Mucosa of descending colon (tissue), 3 donors: ENCODE data around the gene SPINT3. TPM values are rescaled to one million over a fixed set of nuclear protein-coding genes. Genes with fewer than 3 reads are reported as not detected.

Source experiments
- ATAC-seq: fragments of 200-7000 bp; cut with Tn5 transposase; one replicate; pipeline ENCODE4 v1.9.1; 2020; ENCODE audit warnings: mild to moderate bottlenecking, moderate library complexity
- DNase-seq, 3 donors: peaks; one replicate each; pipeline ENCODE4 v3.0.0-alpha.2; 2020
- H3K36me3 ChIP-seq: fragments of 200-600 bp; one replicate; pipeline ENCODE4 v1.8.0; 2021; ENCODE audit warnings: low read depth, mild to moderate bottlenecking
- H3K4me1 ChIP-seq: fragments of 200-600 bp; one replicate; pipeline ENCODE4 v1.8.0; 2021; ENCODE audit warnings: low read depth, mild to moderate bottlenecking
- H3K4me3 ChIP-seq: fragments of 200-600 bp; one replicate; pipeline ENCODE4 v1.8.0; 2021; ENCODE audit warnings: mild to moderate bottlenecking
- H3K9me3 ChIP-seq: fragments of 200-600 bp; one replicate; pipeline ENCODE4 v1.8.0; 2021; ENCODE audit warnings: mild to moderate bottlenecking
- CTCF ChIP-seq: fragments of 200-600 bp; IDR thresholded peaks from one replicate; pipeline ENCODE4 v1.8.0; 2022; ENCODE audit warnings: antibody characterized with exemption, mild to moderate bottlenecking
- intact Hi-C, 2 donors: fragments of 100-400 bp; cut with DNase I in 1 of 2; cut with micrococcal nuclease in 1 of 2; formaldehyde crosslinking; loops; one replicate each; pipeline versions ENCODE4 v1.11.0 to v1.11.1; 2022; cut with DNase I, micrococcal nuclease
- total RNA-seq, 3 donors: library from RNA; stranded (reverse); fragmentation: NEBNext Ultra II Directional in 2 of 3; extraction: Animal tissue kit (Norgen Biotek cat#: 25700) in 2 of 3; gene quantifications; one replicate each; pipeline versions ENCODE4 v1.2.1 to v1.2.4, GENCODE V29; 2021 to 2023
- donor health status: DM: no; HTN: no; CAD: no; lungs with moderate emphysema.
- donor health status: DM: no; HTN: no; CAD: no.
- donor health status: DM: no; HTN: yes; CAD: no.

Gene SPINT3
- total RNA-seq, 3 donors from 2014 or later, result not detected

DNA sequence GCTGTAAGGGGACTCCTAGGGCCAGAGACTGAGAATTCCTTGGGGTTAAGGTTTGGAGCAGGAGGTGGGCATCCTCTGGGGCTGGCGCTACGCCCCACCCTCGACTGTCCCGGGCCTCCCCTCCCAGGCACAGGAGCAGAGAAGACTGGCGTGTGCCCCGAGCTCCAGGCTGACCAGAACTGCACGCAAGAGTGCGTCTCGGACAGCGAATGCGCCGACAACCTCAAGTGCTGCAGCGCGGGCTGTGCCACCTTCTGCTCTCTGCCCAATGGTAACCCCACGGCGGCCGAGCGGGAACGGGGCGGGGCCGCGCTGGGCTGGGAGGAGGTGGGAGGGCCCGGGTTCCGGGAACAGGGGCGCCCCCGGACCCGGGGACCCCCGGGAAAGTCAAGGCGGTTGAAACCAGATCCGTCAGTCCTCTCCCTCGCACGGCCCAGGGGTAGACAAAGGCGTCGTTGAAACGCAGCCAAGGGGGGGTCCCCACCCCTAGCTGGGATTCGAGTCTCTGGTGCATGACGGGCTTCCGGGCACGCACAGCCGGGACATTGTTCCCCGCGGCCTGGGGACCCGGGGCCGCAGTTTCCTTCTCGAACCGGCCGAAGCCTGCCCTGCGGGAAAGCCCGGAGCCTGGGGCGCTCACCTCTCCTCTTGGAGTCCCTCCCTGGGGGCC is 45.0 kb downstream of the SPINT3 start:
- Histone ChIP-seq H3K4me1 (peaks cover 12% of the 10 kb centered on the region), H3K4me3 (no peak overlapping the region), H3K9me3 (no peaks in the 10 kb centered on the region), H3K36me3 (no peaks in the 10 kb centered on the region)
- DNase-seq (peak; percentile 73 to 82 (median 82)), ATAC-seq (peak; percentile 74)
- no peak for TF ChIP-seq CTCF
- intact Hi-C loops, result no loop called here

DNA sequence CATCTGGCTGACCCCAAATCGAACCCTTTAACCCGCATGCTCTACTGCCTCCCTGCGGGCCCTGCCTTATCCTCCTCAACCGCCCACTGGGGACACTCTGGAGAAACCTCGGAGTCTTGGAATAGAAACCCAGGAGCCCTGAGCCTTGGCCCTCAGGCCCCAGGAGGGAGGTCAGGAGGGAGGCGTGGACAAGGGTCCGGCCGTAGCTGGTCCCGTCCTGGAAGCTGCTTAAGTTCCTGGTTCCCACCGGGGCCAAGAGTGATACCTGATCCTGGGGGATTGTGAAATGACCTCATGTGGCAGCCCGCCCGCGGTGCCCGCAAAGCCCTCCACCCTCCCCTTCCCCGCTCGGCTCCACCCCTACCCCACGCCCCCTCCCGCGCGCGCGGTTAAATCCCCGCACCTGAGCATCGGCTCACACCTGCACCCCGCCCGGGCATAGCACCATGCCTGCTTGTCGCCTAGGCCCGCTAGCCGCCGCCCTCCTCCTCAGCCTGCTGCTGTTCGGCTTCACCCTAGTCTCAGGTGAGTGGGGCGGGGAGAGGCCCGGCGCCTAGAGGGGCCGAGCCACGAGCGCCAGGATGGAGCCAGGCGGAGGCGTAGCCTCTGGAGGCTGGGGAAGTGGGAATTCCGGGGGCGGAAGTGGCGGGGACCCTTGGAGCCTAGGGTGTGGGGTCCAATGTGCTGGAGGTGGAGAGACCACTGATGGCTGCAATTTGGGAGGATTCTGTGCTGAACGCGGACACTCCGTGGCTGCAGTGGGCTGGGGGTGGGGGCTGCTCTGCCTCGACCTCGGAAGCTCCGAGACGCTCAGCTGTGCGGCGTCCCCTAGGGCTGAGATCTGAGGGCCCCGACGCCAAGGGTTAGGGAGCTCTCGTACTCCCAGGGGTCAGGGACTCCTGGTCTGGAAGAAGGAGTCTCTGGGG is 45.8 kb downstream of the SPINT3 start, which contains the start of gene WFDC2:
Gene WFDC2 (plus strand): TSS at position 418 of the 926 bp plus-strand sequence. CDS start 29 bp downstream, at position 447.
- ATAC-seq (peak; percentile 65), DNase-seq (peak; percentile 54 to 76 (median 76))
- intact Hi-C loops, result no loop called here
- TF ChIP-seq CTCF, result no peak
- Histone ChIP-seq H3K36me3 (no peaks in the 10 kb centered on the region), H3K4me3 (no peak within 1 kb of the TSS), H3K4me1 (peaks cover 15% of the 10 kb centered on the region), H3K9me3 (no peaks in the 10 kb centered on the region)

GRCh38 chr20:45467861-45468260 is 47.6 kb downstream of the SPINT3 start:
- Histone ChIP-seq H3K4me3 (no peak overlapping the region), H3K36me3 (no peaks in the 10 kb centered on the region), H3K9me3 (no peaks in the 10 kb centered on the region), H3K4me1 (peaks cover 15% of the 10 kb centered on the region)
- ATAC-seq (peak; percentile 62), DNase-seq (peak; percentile 48 to 73 (median 67))
- intact Hi-C loops, result no loop called here
- no peak for TF ChIP-seq CTCF

- Histone ChIP-seq H3K4me3 (no peak overlapping the region), H3K36me3 (no peaks in the 10 kb centered on the region), H3K9me3 (no peaks in the 10 kb centered on the region), H3K4me1 (peaks cover 15% of the 10 kb centered on the region)
- ATAC-seq (no peak), DNase-seq (no peak)
- TF ChIP-seq CTCF, result no peak
- intact Hi-C loops, result no loop called here
Measured at GRCh38 chr20:45467172-45467571, 48.2 kb downstream of the SPINT3 start.

DNA sequence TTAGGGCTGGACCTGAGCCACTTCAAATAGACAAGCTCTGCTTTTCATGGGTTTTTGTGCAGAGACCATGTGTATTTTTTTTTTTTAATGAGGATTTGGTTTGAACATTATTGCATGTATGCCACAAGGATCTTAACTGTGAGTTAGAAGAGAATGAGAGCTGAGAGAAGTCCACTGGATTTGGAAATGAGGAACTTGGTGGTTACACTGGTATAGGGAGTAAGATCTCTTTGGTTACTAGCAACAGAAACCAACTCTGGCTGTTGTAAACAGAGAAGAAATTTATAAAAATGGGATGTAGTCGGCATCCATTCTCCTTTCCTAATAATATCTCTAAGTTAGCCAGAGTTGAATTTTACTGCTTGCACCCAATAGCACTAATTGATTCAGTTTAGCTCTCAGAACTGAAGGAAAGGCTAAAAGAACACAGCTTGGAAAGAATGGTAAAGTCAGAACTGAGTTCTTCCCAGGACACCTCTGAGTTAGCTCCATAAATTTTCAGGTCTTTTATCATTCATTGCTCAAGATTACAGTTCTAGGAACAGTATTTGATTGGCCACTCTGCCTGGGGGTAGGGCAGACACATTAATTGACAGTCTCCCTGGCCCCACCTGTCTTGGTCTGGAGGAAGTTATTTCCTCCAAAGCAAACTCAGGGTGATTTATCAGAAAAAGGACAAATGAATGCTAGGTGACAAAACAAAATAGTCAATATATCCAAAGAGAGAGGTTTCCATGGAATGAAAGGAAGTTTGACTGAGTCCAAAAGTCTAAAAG is 49.7 kb downstream of the SPINT3 start:
- intact Hi-C loops, result no loop called here
- Histone ChIP-seq H3K4me1 (peaks cover 15% of the 10 kb centered on the region), H3K9me3 (no peaks in the 10 kb centered on the region), H3K4me3 (no peak overlapping the region), H3K36me3 (no peaks in the 10 kb centered on the region)
- peak; percentile 55 for ATAC-seq
- DNase-seq, result peak in 1 of 3 donors; percentile 52
- TF ChIP-seq CTCF, result no peak
